ENCODE results near the gene AMTN.

GRCh38 chr4:70559924-70560323 lies 41.6 kb downstream of the AMTN start:
- TF ChIP-seq CTCF (IDR thresholded peaks at IDR 0.05) (no peak), POLR2A (IDR thresholded peaks at IDR 0.05) (no peak)

Measured in right lobe of liver (tissue), 4 donors.